ENCODE results near the gene TANGO2. TPM values are rescaled to one million over a fixed set of nuclear protein-coding genes. Genes with fewer than 3 reads are reported as not detected.

TANGO2 gene
- total and polyA plus RNA-seq, 3 donors from 2014 or later: 13.5 to 21.5 (median 19.0) TPM

GRCh38 chr22:20031732-20032406 is 11.0 kb downstream of the TANGO2 start:
- H3K4me1 ChIP-seq: peaks cover 10% of the 10 kb centered on the region
- H3K36me3 ChIP-seq (ENCODE audit: low read depth, missing control alignments): no peaks in the 10 kb centered on the region
- TF ChIP-seq POLR2A (IDR thresholded peaks at IDR 0.05): no peak
- TF ChIP-seq CTCF (IDR thresholded peaks at IDR 0.05): no peak
- 85 to 91% methylated on average over 7 to 15 of the region's 16 CpGs for WGBS, 2 donors
- H3K9me3 ChIP-seq: no peaks in the 10 kb centered on the region
- H3K4me3 ChIP-seq: no peak overlapping the region
- intact Hi-C loops (cut with DNase I; ENCODE audit: low total_unique reads): no loop called here
- H3K27me3 ChIP-seq: no peaks in the 10 kb centered on the region
- no peak for DNase-seq
- H3K27ac ChIP-seq: no peak overlapping the region

GRCh38 chr22:20032407-20032991 is 11.6 kb downstream of the TANGO2 start:
- TF ChIP-seq POLR2A (IDR thresholded peaks at IDR 0.05) (no peak), CTCF (IDR thresholded peaks at IDR 0.05) (no peak)
- peaks cover 10% of the 10 kb centered on the region for H3K4me1 ChIP-seq
- 94 to 97% methylated on average over 5 to 7 of the region's 7 CpGs for WGBS, 2 donors
- no peak overlapping the region for H3K27ac ChIP-seq
- H3K36me3 ChIP-seq (ENCODE audit: low read depth, missing control alignments): no peaks in the 10 kb centered on the region
- no peak for DNase-seq
- H3K4me3 ChIP-seq: no peak overlapping the region
- no peaks in the 10 kb centered on the region for H3K27me3 ChIP-seq
- intact Hi-C loops (cut with DNase I; ENCODE audit: low total_unique reads): no loop called here
- no peaks in the 10 kb centered on the region for H3K9me3 ChIP-seq

- intact Hi-C loops (cut with DNase I; ENCODE audit: low total_unique reads): no loop called here
- H3K27me3 ChIP-seq: no peaks in the 10 kb centered on the region
- TF ChIP-seq POLR2A (IDR thresholded peaks at IDR 0.05): no peak
- no peak for TF ChIP-seq CTCF (IDR thresholded peaks at IDR 0.05)
- H3K9me3 ChIP-seq: no peaks in the 10 kb centered on the region
- no peak overlapping the region for H3K27ac ChIP-seq
- peaks cover 10% of the 10 kb centered on the region for H3K4me1 ChIP-seq
- peak; percentile 73 for DNase-seq
- no peaks in the 10 kb centered on the region for H3K36me3 ChIP-seq (ENCODE audit: low read depth, missing control alignments)
- H3K4me3 ChIP-seq: no peak overlapping the region
- 49 to 84% methylated on average over 5 to 14 of the region's 14 CpGs for WGBS, 2 donors
Observed at GRCh38 chr22:20033045-20033706, 12.3 kb downstream of the TANGO2 start.

- Histone ChIP-seq H3K27ac (no peak overlapping the region), H3K4me3 (no peak overlapping the region), H3K36me3 (ENCODE audit: low read depth, missing control alignments) (no peaks in the 10 kb centered on the region), H3K27me3 (no peaks in the 10 kb centered on the region), H3K4me1 (peaks cover 10% of the 10 kb centered on the region), H3K9me3 (no peaks in the 10 kb centered on the region)
- TF ChIP-seq POLR2A (IDR thresholded peaks at IDR 0.05): no peak
- no peak for TF ChIP-seq CTCF (IDR thresholded peaks at IDR 0.05)
- DNase-seq: no peak
- 82 to 85% methylated on average over 5 of the region's 5 CpGs for WGBS, 2 donors
- intact Hi-C loops (cut with DNase I; ENCODE audit: low total_unique reads): no loop called here
Observed at GRCh38 chr22:20034143-20034542, 13.2 kb downstream of the TANGO2 start.
